K562 (cell line): Measurements from ENCODE around the gene KCTD4. TPM values are rescaled to one million over a fixed set of nuclear protein-coding genes. Genes with fewer than 3 reads are reported as not detected.

Source experiments
- ATAC-seq: fragments of 200-7000 bp; cut with Tn5 transposase; 3 replicates; pipeline ENCODE4 v1.9.1; 2020; ENCODE audit warnings: moderate library complexity
- Bru-seq: library from RNA; stranded (reverse); fragments of 400-500 nt; gene quantifications from one replicate; lab custom pipeline; 2021; lab: Mats Ljungman, UMichigan
- BruChase-seq, 2 experiments: library from RNA; stranded (reverse); fragments of 400-500 nt; gene quantifications; one replicate each; lab custom pipeline; 2021; lab: Mats Ljungman, UMichigan
- BruUV-seq: library from RNA; stranded (reverse); fragments of 400-500 nt; replicated peaks from 2 replicates; lab custom pipeline; 2021; lab: Mats Ljungman, UMichigan
- CTCF ChIA-PET: fragments of 300-600 bp; formaldehyde crosslinking; extraction: SDS; loops from one replicate; lab custom pipeline; 2021; ENCODE audit warnings: low intra/inter-chr PET ratio; lab: Yijun Ruan, JAX
- POLR2A ChIA-PET: fragments of 300-600, 350-650 bp; sonication (Branson Sonifier 250); formaldehyde crosslinking; extraction: SDS; loops from one replicate; lab custom pipeline; 2021; ENCODE audit warnings: antibody characterized with exemption, inconsistent platforms; lab: Yijun Ruan, JAX
- DNase-seq, 4 experiments: peaks; one replicate each; pipeline versions ENCODE4 v3.0.0 to v3.0.0-alpha.2; 2011 to 2018; ENCODE audit warnings: low spot score in 3 of 4, mixed read lengths in 3 of 4; ENCODE audit errors: extremely low read depth in 1 of 4
- FAIRE-seq: peaks from 2 replicates; lab custom pipeline; 2011; peaks lifted over from hg19 to GRCh38; lab: Jason Lieb, UNC
- H2AFZ ChIP-seq: 2 replicates; pipeline ENCODE4 v1.6.0; 2011; ENCODE audit warnings: low read depth, low read length, control low read depth, inconsistent platforms
- H3K27ac ChIP-seq: fragments of 200-600 bp; 3 replicates; pipeline ENCODE4 v1.8.0; 2011; ENCODE audit warnings: low read depth, mild to moderate bottlenecking, control low read depth, inconsistent platforms, low read length, moderate library complexity, mixed read lengths; ENCODE audit errors: extremely low read depth
- H3K27me3 ChIP-seq, 2 experiments: fragments of 300-600 bp in 1 of 2; 2 replicates in 1 of 2; 3 replicates in 1 of 2; pipeline versions ENCODE4 v1.6.0 to v1.8.0; 2011; ENCODE audit warnings: inconsistent platforms in 2 of 2, low read length in 2 of 2, mild to moderate bottlenecking in 1 of 2, mixed read lengths in 1 of 2, moderate library complexity in 1 of 2; ENCODE audit not compliant: control insufficient read depth in 2 of 2, insufficient read depth in 2 of 2
- H3K36me3 ChIP-seq: fragments of 300-600 bp; 3 replicates; pipeline ENCODE4 v1.8.0; 2011; ENCODE audit warnings: mild to moderate bottlenecking, low read length, inconsistent platforms; ENCODE audit not compliant: control insufficient read depth, insufficient read depth
- H3K4me1 ChIP-seq, 2 experiments: fragments of 200-600 bp in 1 of 2; replicated peaks in 1 of 2; 2 replicates in 1 of 2; 3 replicates in 1 of 2; pipeline versions ENCODE4 v1.5.1 to v1.8.0; 2011; ENCODE audit warnings: inconsistent platforms in 2 of 2, low read length in 2 of 2, mild to moderate bottlenecking in 1 of 2, mixed read lengths in 1 of 2, moderate library complexity in 1 of 2; ENCODE audit not compliant: control insufficient read depth in 2 of 2, insufficient read depth in 2 of 2
- H3K4me2 ChIP-seq: 2 replicates; pipeline ENCODE4 v1.6.1; 2011; ENCODE audit warnings: low read length, control low read depth, inconsistent platforms, mixed read lengths; ENCODE audit not compliant: insufficient read depth
- H3K4me3 ChIP-seq: fragments of 200-600 bp; sonication (generic), shearing (Covaris generic); 2 replicates; pipeline ENCODE4 v1.5.1; 2016; ENCODE audit warnings: control low read depth, inconsistent platforms
- H3K79me2 ChIP-seq: fragments of 200-600 bp; 3 replicates; pipeline ENCODE4 v1.8.0; 2011; ENCODE audit warnings: low read length, inconsistent platforms; ENCODE audit not compliant: control insufficient read depth, insufficient read depth
- H3K9ac ChIP-seq, 2 experiments: 2 replicates each; pipeline versions ENCODE4 v1.6.0 to v1.6.1; 2011; ENCODE audit warnings: low read depth in 2 of 2, low read length in 2 of 2, control low read depth in 1 of 2, inconsistent platforms in 1 of 2, mild to moderate bottlenecking in 1 of 2, mixed read lengths in 1 of 2; ENCODE audit not compliant: insufficient read depth in 1 of 2
- H3K9me1 ChIP-seq: one replicate; pipeline ENCODE4 v1.6.0; 2011; ENCODE audit warnings: inconsistent platforms, mild to moderate bottlenecking, low read length, moderate library complexity; ENCODE audit not compliant: control insufficient read depth, insufficient read depth
- H3K9me3 ChIP-seq: replicated peaks from 2 replicates; pipeline ENCODE4 v1.5.1; 2011; ENCODE audit warnings: low read depth, low read length, inconsistent platforms; ENCODE audit not compliant: control insufficient read depth, insufficient read depth
- H4K20me1 ChIP-seq: replicated peaks from 2 replicates; pipeline ENCODE4 v1.6.1; 2011; ENCODE audit warnings: low read length, inconsistent platforms, mixed read lengths; ENCODE audit not compliant: control insufficient read depth, insufficient read depth
- L3MBTL2 ChIP-seq: fragments of 450-650 bp; IDR thresholded peaks from 2 replicates; pipeline ENCODE4 v1.6.1; 2016; ENCODE audit warnings: mild to moderate bottlenecking, moderate library complexity
- MEF2D ChIP-seq: conservative IDR thresholded peaks from 2 replicates; pipeline ENCODE4 v1.6.1; 2016; ENCODE audit warnings: low read depth, missing genetic modification characterization, missing compliant biosample characterization
- TBP ChIP-seq: optimal IDR thresholded peaks from 2 replicates; pipeline ENCODE3; 2011; ENCODE audit warnings: low read depth, low read length, improper control_type of control experiment
- ZNF12 ChIP-seq: sonication (generic); formaldehyde crosslinking; IDR thresholded peaks from 2 replicates; pipeline ENCODE4 v1.4.0; 2020; ENCODE audit warnings: mild to moderate bottlenecking, missing genetic modification reagents
- WGBS: fragments of 100-300 bp; shearing (Covaris generic); methylation state at CpG from one replicate; pipeline ENCODE4 v1.1.6; 2016; ENCODE audit warnings: low coverage, mixed read lengths; ENCODE audit not compliant: insufficient coverage; ENCODE audit errors: missing lambda C conversion rate; 5-methylcytosine and 5-hydroxymethylcytosine counted together
- in situ Hi-C: fragments of 300-500 bp; cut with MboI; formaldehyde crosslinking; loops from 4 replicates; pipeline ENCODE4 v1.15.0; 2018; ENCODE audit warnings: inconsistent platforms, mixed read lengths
- intact Hi-C: fragments of 100-400 bp; cut with micrococcal nuclease; formaldehyde crosslinking; loops from 2 replicates; pipeline ENCODE4 v1.14.2; 2022
- long read RNA-seq, 3 experiments: library from polyadenylated mRNA in 2 of 3; library from RNA in 1 of 3; unstranded in 2 of 3; stranded (forward) in 1 of 3; transcript quantifications; one replicate each; pipeline ENCODE4 v2.0.0, GENCODE V29; 2019 to 2022
- polyA minus RNA-seq, 3 experiments: library from RNA; depleted of rRNA, polyadenylated mRNA; stranded (reverse); fragments of >200 nt; gene quantifications; 2 replicates each; pipeline ENCODE4 v1.2.3, GENCODE V29; 2011
- polyA plus RNA-seq, 8 experiments: library from polyadenylated mRNA; depleted of rRNA in 4 of 8; stranded (reverse) in 5 of 8; unstranded in 3 of 8; fragments of >200 nt; fragmentation: Nextera tagmentation in 2 of 8; fragmentation: Illumina TruSeq in 1 of 8; extraction: Ambion mirVana in 2 of 8; extraction: Trizol in 1 of 8; gene quantifications; 2 replicates each; pipeline versions ENCODE4 v1.2.1 to v1.2.3, GENCODE V29; 2011 to 2014; ENCODE audit warnings: inconsistent platforms in 1 of 8, missing spikeins in 1 of 8
- total RNA-seq, 7 experiments: library from RNA; depleted of rRNA in 6 of 7; stranded (reverse); fragments of >200 nt in 6 of 7; fragmentation: Illumina TruSeq in 2 of 7; extraction: Trizol in 2 of 7; gene quantifications; 2 replicates each; pipeline versions ENCODE4 v1.2.1 to v1.2.3, GENCODE V29; 2011 to 2021; ENCODE audit warnings: low replicate concordance in 1 of 7

Gene KCTD4
- not detected in 2 replicates for total RNA-seq (2011; cell fraction: chromatin; rRNA removed; ENCODE audit: low replicate concordance)
- total RNA-seq (2011; cell fraction: nucleolus; rRNA removed) = not detected in 2 replicates
- total RNA-seq (2011; cell fraction: nucleoplasm; rRNA removed) = not detected in 2 replicates
- total RNA-seq (2014; rRNA removed) = not detected in 2 replicates
- total RNA-seq (2014; rRNA removed; fragmentation: Illumina TruSeq; extraction: Trizol) = not detected in 2 replicates
- total RNA-seq (2015; rRNA removed; fragmentation: Illumina TruSeq; extraction: Trizol) = not detected in 2 replicates
- total RNA-seq (2021) = not detected in 2 replicates
- not detected in 2 replicates for polyA plus RNA-seq (2011; rRNA removed)
- not detected in 2 replicates for polyA plus RNA-seq (2011; cell fraction: cytosol; rRNA removed)
- polyA plus RNA-seq (2011; cell fraction: nucleus; rRNA removed) = not detected in 2 replicates
- polyA plus RNA-seq (2012) = not detected in 2 replicates
- not detected in 2 replicates for polyA plus RNA-seq (2014; fragmentation: Illumina TruSeq; extraction: Trizol)
- not detected for polyA plus RNA-seq (2014; fragmentation: Nextera tagmentation; extraction: Ambion mirVana)
- polyA plus RNA-seq (2014; rRNA removed) = not detected in 2 replicates
- not detected in 2 replicates for polyA minus RNA-seq (2011; rRNA and poly(A)+ RNA removed)
- polyA minus RNA-seq (2011; cell fraction: cytosol; rRNA and poly(A)+ RNA removed) = not detected in 2 replicates
- not detected in 2 replicates for polyA minus RNA-seq (2011; cell fraction: nucleus; rRNA and poly(A)+ RNA removed)
- Bru-seq, nascent RNA = not detected
- not detected for BruChase-seq, experiment 1, labeled RNA remaining after a 2-hour chase
- not detected for BruChase-seq, experiment 2, labeled RNA remaining after a 6-hour chase
- long read RNA-seq, experiment 1 = 0 reads
- long read RNA-seq, experiment 2 = 0 reads
- long read RNA-seq, experiment 3 = 0 reads

DNA sequence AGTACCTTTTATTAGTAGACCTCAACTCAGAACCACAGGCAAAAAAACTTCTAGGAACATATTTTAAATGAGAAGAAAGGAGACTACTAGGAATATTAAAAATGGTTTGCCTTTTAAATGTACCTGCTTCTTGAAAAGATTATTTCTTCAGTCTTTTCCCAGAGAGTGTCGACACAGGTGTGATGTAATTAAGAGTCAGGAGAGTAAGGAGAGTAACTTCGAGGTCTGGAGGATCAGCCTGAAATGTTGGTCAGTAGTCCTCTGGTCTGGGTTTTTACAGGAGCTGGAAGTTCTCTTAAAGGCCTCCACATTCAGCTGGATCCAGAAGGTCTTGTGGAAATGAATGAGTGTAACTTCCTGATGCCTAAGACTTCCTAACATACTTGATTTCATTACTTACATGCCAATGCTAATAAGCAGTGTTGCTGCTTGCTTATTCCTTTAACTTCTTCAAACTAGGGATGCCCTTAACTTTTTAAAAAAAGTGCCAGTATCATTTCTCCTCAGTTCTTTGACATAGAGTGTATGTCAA is at the start of gene KCTD4:
Gene KCTD4, minus strand, starts transcription at position 345 of the 532 bp plus-strand sequence. CDS start 6,478 bp downstream, outside the sequence.
- Histone ChIP-seq H4K20me1 (no peaks in the 10 kb centered on the region), H3K27ac (no peak within 1 kb of the TSS), H3K4me2 (no peak within 1 kb of the TSS), H3K9me3 (no peaks in the 10 kb centered on the region), H3K27me3 (no peaks in the 10 kb centered on the region), H2AFZ (no peak within 1 kb of the TSS), H3K79me2 (peaks cover 10% of the 10 kb centered on the region; the same call in 2 of the 3 replicates), H3K4me3 (no peak within 1 kb of the TSS)
- ATAC-seq (no peak), DNase-seq (no peak)
- BruUV-seq = no TSS peak
- intact Hi-C loops = no loop called here
- POLR2A ChIA-PET = no interaction called here
- TF ChIP-seq L3MBTL2 (no peak), ZNF12 (no peak), MEF2D (no peak), TBP (no peak)
- TF ChIP-seq, all 486 proteins: peak for 0
- H3K36me3 ChIP-seq = peaks cover 12% of the 10 kb centered on the region; the same call in 2 of the 3 replicates
- in situ Hi-C loops = no loop called here
- WGBS = 88% methylated on average over 2 of the region's 2 CpGs
- no peaks in the 10 kb centered on the region for H3K9me1 ChIP-seq
- no peak for FAIRE-seq
- 0 out of 5 replicates have a peak, but pooled peaks cover 0 to 5% of the 10 kb centered on the region in 2 experiments for H3K4me1 ChIP-seq
- H3K9ac ChIP-seq = no peak within 1 kb of the TSS
- CTCF ChIA-PET = no interaction called here
